Testis (tissue), 3 donors: ENCODE data around the gene SLC5A10. TPM values are rescaled to one million over a fixed set of nuclear protein-coding genes. Genes with fewer than 3 reads are reported as not detected.

Experiments
- DNase-seq: peaks from one replicate; pipeline ENCODE4 v3.0.0-alpha.2; 2019
- H3K27ac ChIP-seq, 2 donors: fragments of 200-600 bp; sonication (generic); one replicate each; pipeline ENCODE4 v1.5.1; 2019
- H3K27me3 ChIP-seq: fragments of 200-600 bp; sonication (generic); one replicate; pipeline ENCODE4 v1.5.1; 2019
- H3K36me3 ChIP-seq: fragments of 200-600 bp; sonication (generic); one replicate; pipeline ENCODE4 v1.5.1; 2017; ENCODE audit warnings: low read depth; ENCODE audit errors: missing control alignments
- H3K4me1 ChIP-seq: fragments of 200-600 bp; sonication (generic); one replicate; pipeline ENCODE4 v1.5.1; 2019
- H3K4me3 ChIP-seq, 2 donors: fragments of 200-600 bp; sonication (generic); one replicate each; pipeline ENCODE4 v1.5.1; 2017 to 2019
- H3K9me3 ChIP-seq: fragments of 200-600 bp; sonication (generic); one replicate; pipeline ENCODE4 v1.5.1; 2017
- POLR2A ChIP-seq: fragments of 450-650 bp; IDR thresholded peaks from one replicate; pipeline ENCODE4 v1.6.1; 2017; ENCODE audit warnings: antibody characterized with exemption, mild to moderate bottlenecking, moderate library complexity
- WGBS, 2 donors: methylation state at CpG; one replicate each; pipeline ENCODE4 v1.1.5; 2018; 5-methylcytosine and 5-hydroxymethylcytosine counted together
- intact Hi-C: fragments of 100-400 bp; cut with DNase I; formaldehyde crosslinking; loops from one replicate; pipeline ENCODE4 v1.15.1; 2023; ENCODE audit warnings: low total_unique reads
- polyA plus RNA-seq: library from polyadenylated mRNA; stranded (reverse); fragments of 350-450 nt; fragmentation: Illumina TruSeq; extraction: RNeasy Lipid Tissue Mini Kit (QIAGEN cat#74804); gene quantifications from one replicate; pipeline ENCODE4 v1.2.3, GENCODE V29; 2014; ENCODE audit warnings: low read depth, low replicate concordance; ENCODE audit not compliant: insufficient read depth
- total RNA-seq, 2 donors: library from RNA; depleted of rRNA; stranded (reverse); fragments of >200 nt; gene quantifications; one replicate each; pipeline ENCODE4 v1.2.3, GENCODE V29; 2016
- TF ChIP-seq, protein P1 (sequence below), 3 experiments: fragments of 450-650 bp in 2 of 3; fragments of 200-600 bp in 1 of 3; sonication (generic) in 1 of 3; IDR thresholded peaks; one replicate each; pipeline ENCODE4 v1.5.1; 2016 to 2019; ENCODE audit warnings: antibody characterized with exemption in 3 of 3, mild to moderate bottlenecking in 2 of 3, moderate library complexity in 1 of 3

The SLC5A10 gene
- total and polyA plus RNA-seq, 3 donors from 2014 or later = 0.98 to 1.1 (median 1.1) TPM

DNA sequence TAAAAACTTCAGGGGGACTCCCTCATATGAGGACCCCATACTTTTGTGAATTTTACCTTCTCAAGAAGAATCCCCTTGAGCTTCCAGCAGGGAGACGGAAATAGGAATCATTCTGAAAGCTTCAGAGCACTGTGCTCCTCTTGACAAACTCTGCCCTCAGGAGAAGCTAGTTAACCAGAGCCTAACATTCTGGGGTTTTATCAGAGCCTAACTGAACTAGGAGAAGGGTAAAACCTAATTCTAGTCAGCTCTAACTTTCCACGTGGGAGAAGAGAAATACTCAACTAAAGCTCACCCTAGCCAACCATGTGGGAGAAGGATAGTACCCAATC lies 13.3 kb upstream of the SLC5A10 start:
- no peak for TF ChIP-seq POLR2A
- TF ChIP-seq, protein P1, sequence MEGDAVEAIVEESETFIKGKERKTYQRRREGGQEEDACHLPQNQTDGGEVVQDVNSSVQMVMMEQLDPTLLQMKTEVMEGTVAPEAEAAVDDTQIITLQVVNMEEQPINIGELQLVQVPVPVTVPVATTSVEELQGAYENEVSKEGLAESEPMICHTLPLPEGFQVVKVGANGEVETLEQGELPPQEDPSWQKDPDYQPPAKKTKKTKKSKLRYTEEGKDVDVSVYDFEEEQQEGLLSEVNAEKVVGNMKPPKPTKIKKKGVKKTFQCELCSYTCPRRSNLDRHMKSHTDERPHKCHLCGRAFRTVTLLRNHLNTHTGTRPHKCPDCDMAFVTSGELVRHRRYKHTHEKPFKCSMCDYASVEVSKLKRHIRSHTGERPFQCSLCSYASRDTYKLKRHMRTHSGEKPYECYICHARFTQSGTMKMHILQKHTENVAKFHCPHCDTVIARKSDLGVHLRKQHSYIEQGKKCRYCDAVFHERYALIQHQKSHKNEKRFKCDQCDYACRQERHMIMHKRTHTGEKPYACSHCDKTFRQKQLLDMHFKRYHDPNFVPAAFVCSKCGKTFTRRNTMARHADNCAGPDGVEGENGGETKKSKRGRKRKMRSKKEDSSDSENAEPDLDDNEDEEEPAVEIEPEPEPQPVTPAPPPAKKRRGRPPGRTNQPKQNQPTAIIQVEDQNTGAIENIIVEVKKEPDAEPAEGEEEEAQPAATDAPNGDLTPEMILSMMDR (IDR thresholded peaks at IDR 0.05) = no peak
- no peaks in the 10 kb centered on the region for H3K4me1 ChIP-seq
- 63 to 71% methylated on average over 2 of the region's 2 CpGs for WGBS, 2 donors
- no peaks in the 10 kb centered on the region for H3K36me3 ChIP-seq
- DNase-seq = no peak
- H3K27me3 ChIP-seq = no peaks in the 10 kb centered on the region
- intact Hi-C loops = no loop called here
- no peak overlapping the region for H3K4me3 ChIP-seq
- H3K27ac ChIP-seq = no peak overlapping the region
- H3K9me3 ChIP-seq = no peaks in the 10 kb centered on the region

DNA sequence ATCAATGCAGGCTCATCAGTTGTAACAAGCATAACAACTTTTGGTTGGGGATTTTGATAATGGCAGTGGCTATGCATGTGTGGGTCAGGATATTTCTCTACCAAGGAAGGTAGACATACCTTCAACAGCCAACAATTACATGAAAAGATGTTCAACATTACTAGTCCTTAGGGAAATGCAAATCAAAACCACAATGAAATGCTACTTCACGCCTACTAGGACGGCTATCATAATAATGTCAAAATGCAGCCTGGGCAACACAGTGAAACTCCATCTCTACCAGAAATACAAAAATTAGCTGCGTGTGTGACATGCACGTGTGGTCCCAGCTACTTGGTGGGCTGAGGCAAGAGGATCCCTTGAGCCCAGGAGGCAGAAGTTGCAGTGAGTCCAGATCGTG lies 7.3 kb upstream of the SLC5A10 start:
- intact Hi-C loops = no loop called here
- no peak overlapping the region for H3K4me3 ChIP-seq
- DNase-seq = no peak
- no peak for TF ChIP-seq POLR2A
- TF ChIP-seq, protein P1 (IDR thresholded peaks at IDR 0.05) = no peak
- 83 to 86% methylated on average over 5 of the region's 5 CpGs for WGBS, 2 donors
- H3K36me3 ChIP-seq = no peaks in the 10 kb centered on the region
- no peaks in the 10 kb centered on the region for H3K9me3 ChIP-seq
- no peaks in the 10 kb centered on the region for H3K27me3 ChIP-seq
- no peaks in the 10 kb centered on the region for H3K4me1 ChIP-seq
- H3K27ac ChIP-seq = no peak overlapping the region

DNA sequence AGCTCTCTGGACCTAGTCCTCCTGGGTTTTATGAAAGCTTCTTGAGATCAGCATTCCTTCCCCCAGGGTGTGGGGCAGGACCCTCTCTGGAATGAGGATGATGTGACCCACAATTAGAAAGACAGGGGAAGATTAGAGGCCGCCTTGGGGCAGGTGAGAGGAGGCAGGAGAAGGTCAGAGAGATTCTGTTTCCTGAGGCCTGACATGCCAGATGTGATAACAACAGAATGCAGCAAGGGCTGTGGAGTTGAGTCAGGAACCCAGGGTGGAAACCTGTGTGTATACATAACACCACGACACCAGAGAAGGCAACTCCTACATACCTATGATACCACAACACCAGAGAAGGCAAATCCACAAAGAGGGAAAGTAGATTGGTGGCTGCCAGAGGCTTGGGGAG lies 5.4 kb upstream of the SLC5A10 start:
- intact Hi-C loops = no loop called here

DNA sequence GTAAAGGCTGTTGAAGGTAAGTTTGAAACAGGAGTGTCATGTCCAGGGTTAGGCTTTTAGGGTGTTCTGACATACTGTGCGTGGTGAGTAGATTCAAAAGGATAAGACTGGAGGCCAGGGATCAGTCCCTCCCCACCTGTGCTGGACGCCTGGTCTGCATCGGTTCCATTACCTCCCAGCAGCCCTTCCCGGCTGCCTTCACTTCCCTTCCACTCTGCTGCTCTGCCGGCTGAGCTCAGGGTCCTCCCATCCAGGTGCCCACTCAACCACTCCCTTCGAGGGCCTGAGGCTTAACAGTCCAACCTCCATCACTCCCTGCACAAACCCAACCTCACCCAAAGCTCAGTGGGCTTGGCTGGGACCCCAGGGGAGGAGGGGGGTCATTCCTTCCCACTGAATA lies 4.1 kb upstream of the SLC5A10 start:
- Histone ChIP-seq H3K9me3 (no peaks in the 10 kb centered on the region), H3K36me3 (no peaks in the 10 kb centered on the region), H3K4me1 (peaks cover 5% of the 10 kb centered on the region), H3K27me3 (no peaks in the 10 kb centered on the region), H3K27ac (no peak overlapping the region), H3K4me3 (no peak overlapping the region)
- intact Hi-C loops = no loop called here
- TF ChIP-seq, protein P1 (IDR thresholded peaks at IDR 0.05) = no peak
- TF ChIP-seq POLR2A = no peak
- no peak for DNase-seq
- WGBS, 2 donors = 74 to 89% methylated on average over 6 of the region's 6 CpGs

More for the DNA sequence above, 5.4 kb upstream of the SLC5A10 start:
- Histone ChIP-seq H3K27ac (no peak overlapping the region), H3K27me3 (no peaks in the 10 kb centered on the region), H3K4me1 (peaks cover 5% of the 10 kb centered on the region), H3K9me3 (no peaks in the 10 kb centered on the region), H3K4me3 (no peak overlapping the region), H3K36me3 (no peaks in the 10 kb centered on the region)
- no peak for TF ChIP-seq POLR2A
- TF ChIP-seq, protein P1 (IDR thresholded peaks at IDR 0.05) = no peak
- DNase-seq = no peak
- 74 to 87% methylated on average over 2 of the region's 2 CpGs for WGBS, 2 donors

DNA sequence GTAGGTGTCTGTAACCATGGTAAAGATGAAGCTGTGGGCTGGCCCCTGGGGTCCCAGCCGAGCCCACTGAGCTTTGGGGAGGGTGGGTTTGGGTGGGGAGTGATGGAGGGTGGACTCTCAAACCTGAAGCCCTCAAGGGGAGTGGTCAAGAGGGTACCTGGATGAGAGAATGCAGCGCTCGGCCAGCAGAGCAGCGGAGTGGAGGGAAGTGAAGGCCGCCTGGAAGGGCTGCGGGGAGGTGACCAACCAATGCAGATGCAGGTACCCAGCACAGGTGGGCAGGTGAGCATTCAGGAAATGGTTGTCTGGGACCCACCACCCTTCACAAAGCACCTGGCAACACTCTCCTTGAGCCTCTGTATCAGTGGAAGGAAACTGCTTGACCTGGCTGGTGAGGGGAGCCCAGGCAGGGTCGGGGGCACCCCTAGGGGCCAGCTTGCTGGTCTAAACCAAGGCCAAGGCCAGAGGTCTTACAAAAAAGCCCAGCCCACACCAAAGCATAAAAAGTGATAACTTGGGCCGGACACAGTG lies 3.4 kb upstream of the SLC5A10 start:
- peaks cover 5% of the 10 kb centered on the region for H3K4me1 ChIP-seq
- 72 to 80% methylated on average over 8 of the region's 8 CpGs for WGBS, 2 donors
- no peak for TF ChIP-seq POLR2A
- TF ChIP-seq, protein P1 (IDR thresholded peaks at IDR 0.05) = no peak
- no peak overlapping the region for H3K27ac ChIP-seq
- no peaks in the 10 kb centered on the region for H3K36me3 ChIP-seq
- H3K9me3 ChIP-seq = no peaks in the 10 kb centered on the region
- H3K27me3 ChIP-seq = no peaks in the 10 kb centered on the region
- no peak for DNase-seq
- intact Hi-C loops = no loop called here
- H3K4me3 ChIP-seq = no peak overlapping the region
